RWPE1 (cell line): ENCODE measurements around the gene CLN3.
"Not testable (repeated sequence)": the region's sequence is repeated elsewhere in the genome, so short reads cannot be mapped to it uniquely, and the experiment has no call there.

Source experiments
- CTCF ChIA-PET: fragments of 350-600 bp; sonication (Branson Sonifier 250); formaldehyde crosslinking; extraction: SDS; loops from one replicate; lab custom pipeline; 2021; lab: Yijun Ruan, JAX
- POLR2A ChIA-PET: fragments of 400-600 bp; formaldehyde crosslinking; extraction: SDS; loops from one replicate; lab custom pipeline; 2020; ENCODE audit warnings: antibody characterized with exemption; ENCODE audit not compliant: low non-redundant PET; lab: Yijun Ruan, JAX
- DNase-seq: peaks from one replicate; pipeline ENCODE4 v3.0.0; 2012; ENCODE audit warnings: low spot score
- H3K27ac ChIP-seq: fragments of 450-650 bp; 2 replicates; pipeline ENCODE4 v1.5.1; 2017
- CTCF ChIP-seq: fragments of 450-650 bp; conservative IDR thresholded peaks from 2 replicates; pipeline ENCODE4 v1.5.1; 2017; ENCODE audit warnings: low read depth, mild to moderate bottlenecking

CLN3 gene

GRCh38 chr16:28482026-28482425, 9.8 kb downstream of the CLN3 start:
- no peak overlapping the region for H3K27ac ChIP-seq
- CTCF ChIA-PET = interaction anchor here (0.7 kb wide), 1 partner anchor 72 kb away, joined by 3 read pairs; no protein-coding TSS in a partner anchor
- DNase-seq = no peak
- POLR2A ChIA-PET = no interaction called here
- TF ChIP-seq CTCF = no peak

GRCh38 chr16:28478506-28479180, 13.2 kb downstream of the CLN3 start:
- POLR2A ChIA-PET = no interaction called here

GRCh38 chr16:28477311-28477920, 14.5 kb downstream of the CLN3 start:
- POLR2A ChIA-PET = no interaction called here
- H3K27ac ChIP-seq = no peak overlapping the region
- CTCF ChIA-PET = no interaction called here
- no peak for DNase-seq
- no peak for TF ChIP-seq CTCF

More at GRCh38 chr16:28478506-28479180, 13.2 kb downstream of the CLN3 start:
- TF ChIP-seq CTCF = no peak
- no peak for DNase-seq
- CTCF ChIA-PET = interaction anchor here (0.6 kb wide), 1 partner anchor 660 kb away, joined by 5 read pairs; no protein-coding TSS in a partner anchor
- H3K27ac ChIP-seq = no peak overlapping the region

- POLR2A ChIA-PET = no interaction called here
- H3K27ac ChIP-seq = no peak overlapping the region
- CTCF ChIA-PET = no interaction called here
- no peak for DNase-seq
- no peak for TF ChIP-seq CTCF
Measured at GRCh38 chr16:28475221-28475620, 16.7 kb downstream of the CLN3 start.

- TF ChIP-seq CTCF = no peak
- ChIA-PET POLR2A (no interaction called here), CTCF (no interaction called here)
- no peak for DNase-seq
- H3K27ac ChIP-seq = no peak overlapping the region
Measured at GRCh38 chr16:28473714-28474265, 18.1 kb downstream of the CLN3 start.

- POLR2A ChIA-PET, DNase-seq, CTCF ChIA-PET, H3K27ac ChIP-seq: not testable (repeated sequence)
Measured at GRCh38 chr16:28447081-28447480, 44.8 kb downstream of the CLN3 start.

GRCh38 chr16:28446388-28446787, 45.5 kb downstream of the CLN3 start:
- DNase-seq, POLR2A ChIA-PET, H3K27ac ChIP-seq, CTCF ChIA-PET: not testable (repeated sequence)

- CTCF ChIA-PET = not testable (repeated sequence)
Measured at GRCh38 chr16:28443943-28444342, 47.9 kb downstream of the CLN3 start.

GRCh38 chr16:28438899-28439298, 53.0 kb downstream of the CLN3 start:
- DNase-seq, POLR2A ChIA-PET, H3K27ac ChIP-seq, CTCF ChIA-PET: not testable (repeated sequence)

More at GRCh38 chr16:28443943-28444342, 47.9 kb downstream of the CLN3 start:
- H3K27ac ChIP-seq, POLR2A ChIA-PET, DNase-seq: not testable (repeated sequence)

- DNase-seq, POLR2A ChIA-PET, CTCF ChIA-PET, H3K27ac ChIP-seq: not testable (repeated sequence)
Measured at GRCh38 chr16:28435340-28435739, 56.5 kb downstream of the CLN3 start.
